ENCODE results near the gene ANKRD11. TPM values are rescaled to one million over a fixed set of nuclear protein-coding genes. Genes with fewer than 3 reads are reported as not detected.

ANKRD11 gene
- polyA plus RNA-seq, 1 experiment: 48.1 TPM

DNA sequence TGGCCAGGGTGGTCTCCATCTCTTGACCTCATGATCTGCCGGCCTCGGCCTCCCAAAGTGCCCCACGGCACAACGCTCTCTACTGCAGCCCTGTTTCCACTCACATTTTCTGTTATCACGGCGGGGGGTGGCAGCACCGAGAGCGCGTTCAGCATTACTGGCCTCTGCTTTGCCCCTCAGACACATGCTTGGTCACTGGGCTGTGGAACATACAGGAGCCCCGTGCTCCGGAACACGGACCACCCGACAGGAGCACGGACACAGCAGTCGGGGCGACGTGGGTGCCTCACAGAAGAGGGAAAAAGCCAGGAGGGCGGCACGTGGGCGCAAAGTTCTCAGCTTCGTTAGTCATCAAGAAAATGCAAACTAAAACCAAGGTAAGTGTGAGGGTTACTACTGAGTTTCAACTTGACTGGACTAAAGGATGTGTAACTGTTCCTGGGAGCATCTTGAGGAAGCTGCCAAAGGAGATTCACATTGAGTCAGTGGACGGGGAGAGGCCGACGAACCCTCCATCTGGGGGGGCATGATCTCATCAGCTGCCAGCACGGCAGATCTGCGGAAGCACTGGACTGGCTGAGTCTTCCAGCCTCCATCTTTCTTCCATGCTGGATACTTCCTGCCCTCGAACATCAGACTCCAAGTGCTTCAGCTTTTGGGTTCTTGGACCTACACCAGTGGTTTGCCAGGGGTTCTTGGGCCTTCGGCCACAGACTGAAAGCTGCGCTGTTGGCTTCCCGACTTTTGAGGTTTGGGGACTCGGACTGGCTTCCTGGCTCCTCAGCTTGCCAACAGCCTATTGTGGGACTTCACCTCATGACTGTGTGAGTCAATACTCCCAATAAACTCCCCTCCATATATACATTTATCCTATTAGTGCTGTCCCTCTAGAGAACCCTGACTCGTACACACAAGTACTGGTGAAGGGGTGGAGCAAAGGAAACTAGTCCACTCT lies 166.0 kb downstream of the ANKRD11 start:
- Histone ChIP-seq H3K27ac (ENCODE audit: low read depth, low read length) (peak overlapping the region; percentile 99), H3K9me3 (ENCODE audit: control insufficient read depth, insufficient read depth, low read length) (peaks cover 6% of the 10 kb centered on the region; the same call in 1 of the 2 replicates), H3K4me3 (ENCODE audit: low read depth, low read length) (no peak overlapping the region), H3K27me3 (ENCODE audit: control insufficient read depth, insufficient read depth, low read length) (no peaks in the 10 kb centered on the region)
- no peak for DNase-seq (ENCODE audit: low read depth, low spot score)
- ChIA-PET CTCF (interaction anchor here (1.1 kb wide), 1 partner anchor 35 kb away, joined by 3 read pairs; no protein-coding TSS in a partner anchor), POLR2A (no interaction called here)
- TF ChIP-seq, protein P1, sequence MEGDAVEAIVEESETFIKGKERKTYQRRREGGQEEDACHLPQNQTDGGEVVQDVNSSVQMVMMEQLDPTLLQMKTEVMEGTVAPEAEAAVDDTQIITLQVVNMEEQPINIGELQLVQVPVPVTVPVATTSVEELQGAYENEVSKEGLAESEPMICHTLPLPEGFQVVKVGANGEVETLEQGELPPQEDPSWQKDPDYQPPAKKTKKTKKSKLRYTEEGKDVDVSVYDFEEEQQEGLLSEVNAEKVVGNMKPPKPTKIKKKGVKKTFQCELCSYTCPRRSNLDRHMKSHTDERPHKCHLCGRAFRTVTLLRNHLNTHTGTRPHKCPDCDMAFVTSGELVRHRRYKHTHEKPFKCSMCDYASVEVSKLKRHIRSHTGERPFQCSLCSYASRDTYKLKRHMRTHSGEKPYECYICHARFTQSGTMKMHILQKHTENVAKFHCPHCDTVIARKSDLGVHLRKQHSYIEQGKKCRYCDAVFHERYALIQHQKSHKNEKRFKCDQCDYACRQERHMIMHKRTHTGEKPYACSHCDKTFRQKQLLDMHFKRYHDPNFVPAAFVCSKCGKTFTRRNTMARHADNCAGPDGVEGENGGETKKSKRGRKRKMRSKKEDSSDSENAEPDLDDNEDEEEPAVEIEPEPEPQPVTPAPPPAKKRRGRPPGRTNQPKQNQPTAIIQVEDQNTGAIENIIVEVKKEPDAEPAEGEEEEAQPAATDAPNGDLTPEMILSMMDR (IDR thresholded peaks at IDR 0.05; ENCODE audit: low read depth, low read length): no peak

GRCh38 chr16:89323120-89323960 lies 167.0 kb downstream of the ANKRD11 start:
- H3K27me3 ChIP-seq (ENCODE audit: control insufficient read depth, insufficient read depth, low read length): no peaks in the 10 kb centered on the region
- H3K4me3 ChIP-seq (ENCODE audit: low read depth, low read length): no peak overlapping the region
- H3K9me3 ChIP-seq (ENCODE audit: control insufficient read depth, insufficient read depth, low read length): peaks cover 6% of the 10 kb centered on the region; the same call in 1 of the 2 replicates
- ChIA-PET CTCF (interaction anchor here (1.1 to 1.7 kb wide), 2 partner anchors 10 to 34 kb away, joined by 3 to 4 read pairs; no protein-coding TSS in a partner anchor), POLR2A (interaction anchor here (0.7 to 0.8 kb wide), 2 partner anchors 12 to 108 kb away, joined by 3 to 5 read pairs; no protein-coding TSS in a partner anchor)
- peak overlapping the region; percentile 99 for H3K27ac ChIP-seq (ENCODE audit: low read depth, low read length)
- TF ChIP-seq, protein P1 (IDR thresholded peaks at IDR 0.05; ENCODE audit: low read depth, low read length): no peak
- DNase-seq (ENCODE audit: low read depth, low spot score): no peak

DNA sequence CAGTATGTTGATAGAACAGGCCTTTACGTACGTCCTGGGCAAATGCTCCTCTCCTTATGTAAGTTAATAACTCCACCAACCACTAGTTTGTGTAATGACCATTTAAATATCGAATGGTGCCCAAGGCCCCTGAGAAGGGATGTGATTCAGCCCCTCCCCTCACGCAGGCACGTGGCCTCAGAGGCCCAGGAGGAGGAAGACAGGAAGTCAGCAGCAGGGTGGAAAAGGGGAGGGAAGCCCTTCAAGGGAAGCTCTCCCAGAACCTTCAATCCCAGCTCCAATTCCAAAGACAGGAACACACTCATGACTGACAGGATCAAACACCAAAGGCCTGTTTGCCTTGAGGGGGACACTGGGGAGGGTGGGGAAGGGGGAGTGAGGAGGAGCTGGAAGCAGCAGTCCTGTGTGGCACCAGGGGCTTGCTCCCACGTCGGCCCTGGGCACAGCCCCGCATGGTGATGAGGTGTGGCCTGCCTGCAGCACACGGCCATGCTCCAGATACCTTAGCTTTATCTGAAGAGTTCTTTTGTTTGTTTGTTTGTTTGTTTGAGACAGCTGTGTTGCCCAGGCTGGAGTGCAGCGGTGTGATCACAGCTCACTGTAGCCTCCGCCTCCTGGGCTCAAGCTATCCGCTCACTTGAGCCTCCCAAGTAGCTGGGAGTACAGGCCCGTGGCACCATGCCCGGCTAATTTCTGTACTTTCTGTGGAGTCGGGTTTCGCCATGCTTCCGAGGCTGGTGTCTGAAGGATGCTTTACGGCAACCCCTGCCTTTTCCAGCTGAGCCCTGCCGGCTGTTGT lies 167.8 kb downstream of the ANKRD11 start:
- POLR2A ChIA-PET: interaction anchor here (0.6 to 0.8 kb wide), 6 partner anchors 11 to 243 kb away, joined by 3 to 6 read pairs (median 4); no protein-coding TSS in a partner anchor
- Histone ChIP-seq H3K9me3 (ENCODE audit: control insufficient read depth, insufficient read depth, low read length) (peaks cover 10% of the 10 kb centered on the region; the same call in 1 of the 2 replicates), H3K4me3 (ENCODE audit: low read depth, low read length) (no peak overlapping the region), H3K27me3 (ENCODE audit: control insufficient read depth, insufficient read depth, low read length) (no peaks in the 10 kb centered on the region), H3K27ac (ENCODE audit: low read depth, low read length) (peak overlapping the region; percentile 67)
- DNase-seq (ENCODE audit: low read depth, low spot score): peak; percentile 65
- CTCF ChIA-PET: interaction anchor here (0.6 to 1.7 kb wide), 3 partner anchors 10 to 261 kb away, joined by 3 to 4 read pairs (median 3); no protein-coding TSS in a partner anchor
- TF ChIP-seq, protein P1 (IDR thresholded peaks at IDR 0.05; ENCODE audit: low read depth, low read length): no peak

- ChIA-PET CTCF (no interaction called here), POLR2A (no interaction called here)
- Histone ChIP-seq H3K27ac (ENCODE audit: low read depth, low read length) (peak overlapping the region; percentile 96), H3K27me3 (ENCODE audit: control insufficient read depth, insufficient read depth, low read length) (no peaks in the 10 kb centered on the region), H3K4me3 (ENCODE audit: low read depth, low read length) (no peak overlapping the region), H3K9me3 (ENCODE audit: control insufficient read depth, insufficient read depth, low read length) (peaks cover 20% of the 10 kb centered on the region; the same call in 1 of the 2 replicates)
- no peak for DNase-seq (ENCODE audit: low read depth, low spot score)
- TF ChIP-seq, protein P1 (IDR thresholded peaks at IDR 0.05; ENCODE audit: low read depth, low read length): no peak
These were observed 169.4 kb downstream of the ANKRD11 start for GRCh38 chr16:89320782-89321501.
